GM10266 (cell line): Measurements from ENCODE around the gene FRMD3.

Source experiments
- DNase-seq: peaks from one replicate; pipeline ENCODE4 v3.0.0; 2012; ENCODE audit errors: extremely low spot score
- TF ChIP-seq, protein P1 (sequence below): IDR thresholded peaks from 2 replicates; pipeline ENCODE4 v1.5.1; 2012; ENCODE audit warnings: mild to moderate bottlenecking, low read depth; ENCODE audit not compliant: control insufficient read depth, insufficient read depth; ENCODE audit errors: missing control alignments

Gene FRMD3

DNA sequence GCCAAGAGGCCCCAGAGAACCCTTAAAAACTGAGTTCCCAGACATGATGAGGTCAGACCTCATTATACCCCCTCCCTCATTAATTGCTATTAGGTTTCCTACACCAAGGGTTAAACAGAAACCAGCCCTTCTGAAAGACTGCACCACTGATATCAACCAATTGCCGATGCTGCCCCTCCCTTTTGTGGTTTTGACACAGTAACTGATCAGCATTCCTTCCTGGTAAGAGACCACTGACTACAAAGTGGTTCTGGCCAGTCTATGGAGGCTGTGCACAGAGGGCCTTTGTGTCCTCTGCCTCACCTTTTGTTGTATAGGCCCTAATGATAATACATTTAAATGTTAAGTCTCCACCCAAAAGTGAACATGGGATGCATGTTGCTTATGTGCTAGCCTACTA is 201.5 kb downstream of the FRMD3 start:
- DNase-seq = no peak
- TF ChIP-seq, protein P1, sequence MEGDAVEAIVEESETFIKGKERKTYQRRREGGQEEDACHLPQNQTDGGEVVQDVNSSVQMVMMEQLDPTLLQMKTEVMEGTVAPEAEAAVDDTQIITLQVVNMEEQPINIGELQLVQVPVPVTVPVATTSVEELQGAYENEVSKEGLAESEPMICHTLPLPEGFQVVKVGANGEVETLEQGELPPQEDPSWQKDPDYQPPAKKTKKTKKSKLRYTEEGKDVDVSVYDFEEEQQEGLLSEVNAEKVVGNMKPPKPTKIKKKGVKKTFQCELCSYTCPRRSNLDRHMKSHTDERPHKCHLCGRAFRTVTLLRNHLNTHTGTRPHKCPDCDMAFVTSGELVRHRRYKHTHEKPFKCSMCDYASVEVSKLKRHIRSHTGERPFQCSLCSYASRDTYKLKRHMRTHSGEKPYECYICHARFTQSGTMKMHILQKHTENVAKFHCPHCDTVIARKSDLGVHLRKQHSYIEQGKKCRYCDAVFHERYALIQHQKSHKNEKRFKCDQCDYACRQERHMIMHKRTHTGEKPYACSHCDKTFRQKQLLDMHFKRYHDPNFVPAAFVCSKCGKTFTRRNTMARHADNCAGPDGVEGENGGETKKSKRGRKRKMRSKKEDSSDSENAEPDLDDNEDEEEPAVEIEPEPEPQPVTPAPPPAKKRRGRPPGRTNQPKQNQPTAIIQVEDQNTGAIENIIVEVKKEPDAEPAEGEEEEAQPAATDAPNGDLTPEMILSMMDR = no peak

DNA sequence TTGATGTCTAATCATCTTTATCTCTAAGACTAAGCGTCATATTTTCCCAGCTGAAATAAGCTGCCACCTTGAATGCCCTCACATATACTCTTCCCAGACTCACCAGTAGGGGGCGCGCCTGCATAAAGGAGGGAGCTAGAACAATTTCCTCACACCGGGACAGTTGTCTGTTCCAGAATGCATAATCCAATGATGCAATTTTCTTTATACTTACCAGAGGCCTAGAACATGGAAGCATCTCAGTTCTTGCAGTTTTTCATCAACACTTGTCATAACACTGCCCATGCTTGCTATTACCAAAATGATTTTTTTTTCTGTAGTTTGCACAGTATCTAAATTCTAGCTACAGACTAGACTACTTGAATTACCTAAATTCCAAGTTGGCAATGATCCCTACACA is 203.9 kb downstream of the FRMD3 start:
- peak; percentile 48 for DNase-seq
- TF ChIP-seq, protein P1 = peak; percentile 86

DNA sequence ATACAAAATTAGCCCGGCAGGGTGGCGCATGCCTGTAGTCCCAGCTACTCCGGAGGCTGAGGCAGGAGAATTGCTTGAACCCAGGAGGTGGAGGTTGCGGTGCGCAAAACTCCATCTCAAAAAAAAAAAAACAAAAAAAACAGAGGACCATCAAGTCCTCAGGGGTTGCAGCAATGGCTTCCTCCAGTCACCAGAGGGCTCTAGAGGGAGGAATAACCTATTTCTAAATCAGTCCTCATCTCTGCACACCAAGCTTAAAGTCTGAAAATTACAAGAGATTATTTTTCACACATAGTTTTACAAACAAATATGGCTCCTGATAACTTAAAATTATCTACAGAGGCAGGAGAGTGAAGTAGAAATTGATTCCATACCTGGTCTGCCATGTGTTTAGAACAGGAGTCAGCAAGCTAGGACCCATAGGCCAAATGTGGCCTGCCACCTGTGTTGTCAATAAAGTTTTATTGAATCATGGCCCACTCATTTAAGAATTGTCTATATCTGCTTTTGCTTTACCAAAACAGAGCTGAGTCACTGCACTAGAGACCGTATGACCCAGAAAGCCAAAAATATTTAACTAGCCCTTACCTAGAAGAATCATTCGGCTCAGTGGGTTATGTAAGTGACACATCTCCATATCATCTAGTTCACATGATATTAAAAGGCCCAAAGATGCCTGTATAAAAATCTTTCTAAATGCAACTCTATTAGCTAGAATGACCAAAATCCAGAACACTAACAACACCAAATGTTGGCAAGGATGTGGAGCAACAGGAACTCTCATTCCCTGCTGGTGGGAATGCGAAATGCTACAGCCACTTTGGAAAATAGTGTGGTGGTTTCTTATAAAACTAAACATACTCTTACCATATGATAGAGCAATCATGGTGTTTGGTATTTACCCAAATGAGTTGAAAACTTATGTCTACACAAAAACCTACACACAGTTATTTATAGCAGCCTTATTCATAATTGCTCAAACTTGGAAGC is 207.7 kb downstream of the FRMD3 start:
- DNase-seq = no peak
- TF ChIP-seq, protein P1 = peak; percentile 18

DNA sequence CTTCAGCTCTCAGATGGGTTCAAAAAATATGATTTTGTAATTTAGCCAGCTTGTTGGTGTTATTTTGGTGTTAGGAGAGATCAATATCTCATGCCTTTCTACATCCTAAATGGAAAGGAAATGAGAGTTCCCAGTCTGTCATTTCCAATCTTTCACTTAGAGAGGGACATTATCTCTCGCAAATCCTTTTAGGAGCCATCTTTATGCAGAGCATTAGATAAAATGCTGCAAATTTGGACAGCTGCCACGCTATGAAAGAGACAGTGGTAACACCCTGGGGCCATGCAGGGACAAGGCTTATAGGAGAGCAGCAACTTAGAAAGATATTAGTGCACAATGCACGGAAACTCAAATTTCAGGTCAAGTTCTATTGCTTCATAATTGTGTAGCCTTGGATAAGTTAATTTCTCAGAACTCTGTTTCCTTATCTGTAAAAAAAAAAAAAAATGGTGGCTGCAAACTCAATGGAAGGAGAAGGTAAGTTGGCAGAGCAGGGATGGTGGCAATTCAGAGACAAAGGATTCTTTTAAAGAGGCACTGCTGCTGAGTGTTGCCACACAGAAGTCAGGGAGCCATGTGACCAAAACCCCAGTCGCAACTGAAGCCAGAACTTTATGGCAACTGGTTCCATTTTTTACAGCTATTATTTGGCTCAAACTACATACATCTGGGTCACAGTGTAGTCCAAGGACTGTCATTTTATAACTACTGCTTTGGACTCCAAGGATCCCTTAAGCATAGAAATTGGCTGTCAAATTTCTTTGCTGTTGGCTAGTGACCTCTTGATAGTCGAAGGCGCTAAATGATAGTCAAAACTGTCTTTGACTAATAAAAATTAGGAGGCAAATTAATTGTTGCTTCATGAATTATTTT is 210.2 kb downstream of the FRMD3 start:
- no peak for DNase-seq
- TF ChIP-seq, protein P1 = no peak

DNA sequence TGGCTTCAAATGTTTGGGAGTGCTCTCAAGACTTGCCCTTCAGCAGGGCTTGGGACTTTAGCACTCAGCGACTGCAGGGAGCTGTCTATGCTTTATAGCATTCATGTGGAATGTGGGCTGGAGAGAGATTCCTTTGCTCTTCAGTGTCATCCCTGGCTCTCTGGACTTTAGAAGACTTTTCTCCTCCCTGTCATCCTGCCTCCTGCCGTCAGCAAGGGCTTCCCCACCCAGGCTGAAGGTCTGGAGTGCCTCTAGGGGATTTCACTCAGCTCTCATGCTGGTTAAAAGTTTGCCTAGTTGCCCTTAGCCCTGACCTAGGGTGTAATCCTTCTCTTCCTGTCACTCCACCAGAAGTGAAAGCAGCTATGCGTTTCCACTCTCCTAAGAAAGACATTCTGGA is 210.9 kb downstream of the FRMD3 start:
- TF ChIP-seq, protein P1 = no peak
- no peak for DNase-seq

DNA sequence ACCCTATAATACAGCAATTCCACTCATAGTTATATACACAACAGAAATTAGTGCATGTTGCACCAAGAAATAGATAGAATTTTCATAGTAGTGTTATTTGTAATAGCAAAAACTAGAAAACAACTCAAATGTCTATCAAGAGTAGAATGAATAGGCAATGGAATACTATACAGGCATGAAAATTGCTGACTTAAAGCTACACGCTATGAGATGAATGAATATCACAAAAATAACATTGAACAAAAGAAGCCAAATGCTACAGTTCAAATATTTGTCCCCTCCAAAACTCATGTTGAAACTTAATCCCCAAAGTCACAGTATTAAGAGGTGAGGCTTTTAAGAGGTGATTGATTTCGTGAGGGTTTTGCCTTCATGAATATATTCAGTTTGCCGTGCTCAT is 215.1 kb downstream of the FRMD3 start:
- TF ChIP-seq, protein P1 = no peak
- no peak for DNase-seq

DNA sequence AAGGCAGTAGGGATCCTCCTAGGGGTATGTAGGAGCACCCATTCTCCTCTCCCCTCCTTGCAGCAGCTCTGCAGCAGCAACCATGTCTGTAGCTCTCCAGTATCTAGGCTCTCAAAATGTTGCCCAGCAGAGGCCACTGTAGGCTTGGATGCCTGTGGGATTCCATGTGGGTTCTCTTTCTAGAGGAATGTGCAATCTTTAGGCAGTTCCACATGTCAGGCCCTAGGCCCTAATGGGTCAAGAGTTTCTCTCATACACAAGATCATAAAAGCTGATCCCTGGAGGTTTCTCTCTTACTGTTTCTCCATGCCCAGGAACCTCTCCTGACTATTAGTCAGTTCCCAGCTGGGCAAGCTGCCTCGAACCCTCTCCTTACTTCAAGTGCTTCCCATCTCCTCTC is 215.8 kb downstream of the FRMD3 start:
- no peak for DNase-seq
- TF ChIP-seq, protein P1 = no peak
